Esophagus mucosa (tissue), 1 donor: ENCODE data around the gene FADD. TPM values are rescaled to one million over a fixed set of nuclear protein-coding genes. Genes with fewer than 3 reads are reported as not detected.
A peak's percentile ranks its signal among the peaks of the same experiment; 100 is the strongest.

Source experiments
- ATAC-seq: fragments of 200-7000 bp; cut with Tn5 transposase; one replicate; pipeline ENCODE4 v1.9.1; 2020
- total RNA-seq: library from RNA; stranded (reverse); gene quantifications from one replicate; pipeline ENCODE4 v1.2.4, GENCODE V29; 2023
- donor health status: DM: yes; HTN: yes; CAD: no.

Gene FADD
- total RNA-seq = 19.6 TPM

DNA sequence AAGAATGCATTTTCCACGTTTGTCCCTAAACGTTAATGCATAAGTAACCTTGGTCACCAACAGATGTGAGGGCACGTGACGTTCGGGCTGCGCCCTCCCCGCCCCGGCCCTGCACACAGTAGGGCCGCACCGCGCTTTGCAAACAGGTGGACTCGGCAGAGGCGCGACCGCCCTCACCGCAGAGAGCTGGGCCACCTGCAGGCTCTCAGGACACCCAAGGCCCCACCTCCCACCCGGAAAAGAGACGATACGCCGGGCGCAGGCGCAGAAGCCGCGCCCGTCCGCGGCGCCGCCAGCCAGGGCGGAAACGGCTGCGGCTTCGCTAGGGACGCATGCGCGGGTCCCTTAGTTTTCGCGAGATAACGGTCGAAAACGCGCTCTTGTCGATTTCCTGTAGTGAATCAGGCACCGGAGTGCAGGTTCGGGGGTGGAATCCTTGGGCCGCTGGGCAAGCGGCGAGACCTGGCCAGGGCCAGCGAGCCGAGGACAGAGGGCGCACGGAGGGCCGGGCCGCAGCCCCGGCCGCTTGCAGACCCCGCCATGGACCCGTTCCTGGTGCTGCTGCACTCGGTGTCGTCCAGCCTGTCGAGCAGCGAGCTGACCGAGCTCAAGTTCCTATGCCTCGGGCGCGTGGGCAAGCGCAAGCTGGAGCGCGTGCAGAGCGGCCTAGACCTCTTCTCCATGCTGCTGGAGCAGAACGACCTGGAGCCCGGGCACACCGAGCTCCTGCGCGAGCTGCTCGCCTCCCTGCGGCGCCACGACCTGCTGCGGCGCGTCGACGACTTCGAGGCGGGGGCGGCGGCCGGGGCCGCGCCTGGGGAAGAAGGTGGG lies at the start of gene FADD:
Gene FADD, plus strand, starts transcription at position 377 of the 831 bp plus-strand sequence. Its CDS starts 164 bp downstream, at position 541.
- peak; percentile 76 for ATAC-seq

DNA sequence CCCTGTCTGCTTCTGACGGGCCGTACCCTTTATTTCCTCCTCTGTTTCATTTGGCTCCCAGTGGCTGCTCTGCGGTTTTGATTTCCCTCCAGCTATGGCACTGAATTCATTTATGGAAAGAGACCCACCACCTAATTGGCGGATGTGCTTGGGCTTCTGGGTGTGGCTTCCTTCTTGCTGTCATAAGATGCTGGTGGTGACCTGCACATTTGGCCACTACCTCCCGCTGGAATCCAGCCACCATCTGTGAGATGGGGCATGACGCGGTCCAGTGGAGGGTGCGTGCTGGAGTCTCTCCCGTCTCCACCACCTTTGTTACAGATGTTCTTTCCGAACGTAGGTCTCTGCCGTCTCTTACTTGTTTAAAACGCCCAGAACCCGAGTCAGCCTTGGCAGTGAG lies 47.7 kb upstream of the FADD start:
- no peak for ATAC-seq

DNA sequence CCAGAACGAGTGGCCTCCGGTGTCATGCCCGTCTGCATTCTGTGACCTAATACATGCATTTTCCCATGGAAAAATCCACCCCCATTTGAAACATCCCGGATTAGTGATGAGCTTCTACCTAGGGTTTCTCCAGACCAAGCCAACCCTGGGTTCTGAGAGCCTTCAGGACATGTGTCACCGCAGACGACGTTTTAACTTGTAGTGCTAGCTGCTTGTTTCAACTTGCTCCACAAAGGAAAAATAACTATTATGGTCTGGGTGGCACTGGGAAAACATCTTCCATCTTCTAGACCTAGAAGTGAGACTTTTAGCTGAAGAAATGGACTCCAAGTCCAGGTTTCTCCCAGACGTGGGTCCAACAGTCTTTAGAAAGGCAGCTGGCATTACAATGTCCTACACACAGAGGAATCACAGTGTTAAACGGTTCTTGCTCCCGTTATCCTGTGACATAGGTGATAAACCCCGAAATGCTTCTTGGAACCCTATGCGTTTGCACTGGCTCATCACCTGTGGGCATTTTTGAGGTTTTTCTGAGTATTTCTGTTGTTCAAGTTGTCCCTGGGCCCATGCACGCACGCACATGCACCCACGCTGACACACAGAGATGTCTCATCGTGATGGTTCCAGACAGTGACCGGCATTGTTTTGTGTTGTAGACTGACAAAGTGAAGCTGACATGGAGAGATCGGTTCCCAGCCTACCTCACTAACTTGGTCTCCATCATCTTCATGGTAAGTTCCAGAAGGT lies 46.6 kb upstream of the FADD start:
- peak; percentile 20 for ATAC-seq

DNA sequence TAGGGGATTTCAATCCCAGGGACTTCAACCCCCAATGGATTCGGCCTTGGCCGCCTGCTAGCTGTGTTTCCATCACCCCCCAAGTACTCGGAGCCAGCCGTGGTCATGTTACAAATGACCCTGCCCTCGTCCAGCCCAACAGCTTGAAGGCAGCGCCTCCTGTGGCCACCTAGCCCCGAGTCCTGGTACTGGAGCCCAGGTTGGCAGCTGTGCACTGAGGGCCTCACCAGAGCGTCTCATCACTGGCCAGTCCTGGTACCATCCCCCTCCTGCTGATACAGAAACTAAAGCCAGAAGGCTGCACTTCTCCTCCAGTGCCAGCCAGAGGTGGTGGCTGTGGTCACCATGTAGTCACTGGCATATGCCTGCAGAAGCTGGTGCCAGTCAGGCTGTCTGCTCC lies 44.9 kb upstream of the FADD start:
- ATAC-seq = no peak

DNA sequence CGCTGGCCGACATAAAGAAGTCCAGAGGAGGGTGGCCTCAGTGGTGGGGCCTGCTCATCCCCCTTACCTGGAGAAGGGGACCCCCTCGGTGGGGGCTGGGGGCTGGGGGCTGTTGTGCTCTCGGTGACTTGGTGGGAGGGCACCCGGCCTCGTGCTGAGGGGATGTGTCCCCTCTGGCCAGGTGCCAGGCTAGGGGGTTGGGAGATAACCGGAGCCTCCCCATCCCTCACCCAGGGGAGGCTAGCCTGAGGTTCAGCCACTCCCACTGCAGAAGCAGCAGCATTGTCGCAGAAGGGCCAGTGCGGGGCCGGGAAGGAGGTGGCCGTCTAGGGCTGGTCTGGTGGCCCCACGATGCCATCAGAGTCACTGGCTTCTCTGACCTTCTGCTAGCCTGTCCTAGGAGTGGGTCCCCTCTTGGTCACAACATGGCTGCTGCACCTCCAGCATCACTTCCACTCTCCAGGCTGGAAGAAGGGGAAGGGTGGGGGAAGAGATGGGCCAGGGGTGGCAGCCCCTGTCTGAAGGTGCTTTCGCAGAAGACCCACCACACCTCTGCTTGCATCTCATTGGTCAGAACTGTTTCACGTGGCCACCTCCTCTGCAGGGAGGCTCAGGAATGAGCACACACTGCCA lies 44.2 kb upstream of the FADD start:
- no peak for ATAC-seq

DNA sequence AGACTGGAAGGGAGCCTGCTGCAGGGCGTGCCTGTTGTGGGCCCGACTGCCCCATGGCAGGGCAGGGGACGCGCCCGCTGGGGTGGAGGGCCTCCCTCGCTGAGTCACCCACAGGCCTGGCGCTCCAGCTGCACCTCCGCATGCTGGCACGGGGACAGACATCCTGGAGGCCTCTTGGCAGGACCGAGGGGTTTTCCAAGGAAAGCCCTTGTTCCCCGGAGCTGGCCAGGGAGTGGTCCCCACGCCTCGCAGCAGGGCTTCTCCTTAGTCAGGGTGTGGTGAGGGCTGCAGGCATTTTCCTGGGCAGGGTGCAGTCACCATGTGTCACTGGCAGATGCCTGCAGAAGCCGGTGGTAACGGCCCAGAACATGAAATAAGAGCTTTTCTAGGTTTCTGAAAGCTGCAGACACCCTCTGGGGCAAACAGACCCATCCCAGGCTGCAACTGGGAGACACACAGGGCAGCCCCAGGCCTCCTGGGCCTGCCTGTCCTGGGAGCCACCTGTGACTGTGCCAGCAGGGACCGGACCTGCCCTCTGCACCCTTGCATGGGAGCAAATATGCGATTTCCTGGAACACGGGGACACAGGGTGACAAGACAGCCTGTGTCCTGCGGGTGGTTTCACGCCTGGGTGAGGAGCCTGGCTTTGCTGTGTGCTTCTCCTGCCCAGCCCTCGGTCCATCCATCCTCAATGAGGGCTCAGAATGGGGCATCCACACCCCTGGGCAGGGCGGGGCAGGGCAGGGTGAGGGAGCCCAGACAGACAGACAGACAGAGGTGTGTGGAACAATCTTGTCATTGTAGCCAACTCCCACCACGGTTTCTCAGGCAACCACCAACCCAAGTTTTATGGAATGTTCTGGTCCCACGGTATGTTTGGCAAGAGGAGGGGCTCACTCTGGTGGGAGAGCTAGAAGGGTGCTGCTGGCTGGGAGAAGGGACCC lies 43.2 kb upstream of the FADD start:
- ATAC-seq = peak; percentile 92

DNA sequence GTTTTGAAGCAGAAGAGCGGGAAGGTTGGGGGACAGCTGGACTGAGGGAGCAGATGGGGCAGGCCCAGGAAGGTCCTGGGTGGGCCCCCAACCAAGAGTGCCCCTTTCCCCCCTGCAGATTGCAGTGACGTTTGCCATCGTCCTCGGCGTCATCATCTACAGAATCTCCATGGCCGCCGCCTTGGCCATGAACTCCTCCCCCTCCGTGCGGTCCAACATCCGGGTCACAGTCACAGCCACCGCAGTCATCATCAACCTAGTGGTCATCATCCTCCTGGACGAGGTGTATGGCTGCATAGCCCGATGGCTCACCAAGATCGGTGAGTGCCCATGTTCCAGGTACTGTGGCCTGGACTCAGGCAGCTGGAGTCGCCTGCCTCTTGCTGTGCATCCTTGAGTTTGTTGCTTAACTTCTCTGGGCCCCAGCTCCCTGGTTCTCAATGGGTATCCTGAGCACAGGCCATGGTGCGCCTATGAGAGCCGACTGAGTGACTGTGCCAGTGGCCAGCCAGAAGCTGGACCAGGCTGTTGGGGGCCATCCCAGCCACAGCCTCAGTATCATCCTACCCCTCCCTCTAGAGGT lies 42.0 kb upstream of the FADD start:
- ATAC-seq = no peak

GRCh38 chr11:70164705-70165104 lies 38.4 kb upstream of the FADD start:
- no peak for ATAC-seq

DNA sequence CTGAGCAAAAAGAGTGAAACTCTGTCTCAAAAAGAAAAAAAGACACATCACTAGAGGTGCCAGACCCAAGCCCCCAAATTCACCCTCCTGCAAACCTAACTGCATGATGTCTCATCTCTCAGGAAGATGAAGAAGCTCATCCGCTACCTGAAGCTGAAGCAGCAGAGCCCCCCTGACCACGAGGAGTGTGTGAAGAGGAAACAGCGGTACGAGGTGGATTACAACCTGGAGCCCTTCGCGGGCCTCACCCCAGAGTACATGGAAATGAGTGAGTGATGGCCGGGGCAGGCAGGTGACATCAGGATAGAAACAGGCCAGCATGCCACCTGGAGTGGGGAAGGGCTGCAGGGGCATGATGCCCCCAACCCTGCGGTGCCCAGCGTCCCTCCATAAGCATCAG lies 36.0 kb upstream of the FADD start:
- ATAC-seq = no peak

DNA sequence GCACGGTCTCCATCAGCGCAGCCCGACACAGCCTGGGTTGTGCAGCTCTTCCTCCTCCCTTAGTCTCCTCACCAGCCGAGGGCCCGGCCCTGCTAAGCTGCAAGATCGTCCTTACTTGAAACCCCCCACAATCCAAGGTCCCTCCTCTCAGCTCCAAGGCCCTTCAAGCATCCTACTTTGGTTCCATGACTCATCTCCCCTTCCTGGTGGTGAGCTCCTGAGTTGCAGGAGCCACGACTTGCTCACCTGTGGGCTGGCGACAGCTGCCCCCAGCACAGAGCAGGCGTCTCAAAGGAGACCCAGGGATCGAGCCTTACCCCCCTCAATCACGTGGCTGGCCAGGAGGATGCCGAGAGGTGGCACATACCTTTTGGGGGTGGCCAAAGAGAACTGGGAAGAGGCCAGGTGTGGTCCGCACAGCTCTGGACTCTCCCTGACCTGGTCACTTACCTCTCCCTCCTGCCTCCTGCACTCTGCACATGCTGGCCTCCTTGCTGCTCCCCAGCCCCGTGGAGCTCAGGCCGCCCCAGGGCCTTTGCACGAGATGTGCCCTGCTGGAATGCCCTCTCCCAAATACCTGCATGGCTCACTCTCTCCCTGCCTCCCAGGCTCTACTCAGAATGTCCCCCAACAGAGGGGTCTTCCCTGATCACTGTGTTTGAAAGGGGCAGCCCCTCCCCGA lies 35.2 kb upstream of the FADD start:
- ATAC-seq = no peak

DNA sequence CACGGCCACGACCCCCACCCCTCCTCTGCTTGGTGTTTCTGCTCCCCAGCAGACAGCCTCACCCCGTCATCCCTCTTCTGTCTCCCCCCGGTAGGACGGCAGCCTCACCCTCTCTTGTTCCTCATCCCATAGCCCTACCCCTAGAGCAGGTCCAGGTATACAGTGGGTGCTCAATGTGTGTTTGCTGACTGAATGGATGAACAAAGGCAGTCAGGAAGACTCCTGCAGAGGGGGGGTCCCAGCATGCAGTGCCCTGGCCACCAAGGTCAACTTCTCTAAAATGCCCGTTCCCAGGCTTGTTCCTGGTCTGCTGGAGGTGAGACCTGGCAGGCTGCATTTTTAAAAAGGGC lies 34.7 kb upstream of the FADD start:
- no peak for ATAC-seq

- ATAC-seq = no peak
Observed at GRCh38 chr11:70169127-70169526, 34.0 kb upstream of the FADD start.

GRCh38 chr11:70169632-70170031 lies 33.5 kb upstream of the FADD start:
- no peak for ATAC-seq

GRCh38 chr11:70170596-70171210 lies 32.4 kb upstream of the FADD start:
- no peak for ATAC-seq

DNA sequence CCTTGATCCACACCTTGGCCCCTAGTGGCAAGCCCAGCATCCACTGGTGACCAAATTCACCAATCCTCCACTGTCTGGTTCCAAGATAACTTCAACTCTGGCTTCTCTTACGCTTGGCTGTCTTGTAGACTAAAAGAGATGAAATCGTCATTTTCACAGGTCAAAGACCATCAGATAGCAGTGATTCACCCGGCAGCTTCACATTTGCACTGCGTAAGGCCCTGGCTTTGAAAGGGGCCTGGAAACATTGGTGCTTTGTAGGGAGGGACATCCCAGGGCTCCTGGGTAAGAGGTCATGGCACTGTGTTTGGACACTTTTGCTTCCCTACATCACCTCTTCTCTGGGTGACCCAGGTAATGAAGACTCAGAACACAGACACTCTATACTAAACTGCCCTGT lies 30.1 kb upstream of the FADD start:
- no peak for ATAC-seq

- ATAC-seq = no peak
Observed at GRCh38 chr11:70174547-70175235, 28.4 kb upstream of the FADD start.

DNA sequence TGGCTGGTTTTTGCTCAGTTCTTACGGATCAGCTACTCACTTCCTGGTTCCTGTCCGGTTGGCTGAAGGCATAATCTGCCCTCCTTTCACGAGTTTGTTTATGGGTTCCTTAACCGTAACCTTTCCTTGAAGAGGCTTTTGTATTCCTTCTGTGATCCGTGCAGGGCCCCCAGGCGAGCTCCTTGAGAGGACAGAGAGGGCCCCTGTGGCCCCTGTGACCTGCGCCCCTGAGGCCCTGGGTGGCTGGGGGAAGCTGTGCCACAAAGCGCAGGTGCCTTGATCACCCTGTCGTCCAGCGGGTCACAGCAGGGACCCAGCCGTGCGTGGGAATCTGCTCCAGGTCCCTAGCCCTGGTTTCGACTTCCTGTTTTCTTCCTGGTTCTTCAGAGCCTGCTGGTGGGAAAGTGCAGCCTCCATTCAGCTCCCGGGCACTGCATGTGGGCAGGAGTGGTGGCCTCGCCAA lies 27.8 kb upstream of the FADD start:
- ATAC-seq = no peak

- peak; percentile 53 for ATAC-seq
Observed at GRCh38 chr11:70176940-70177689, 26.0 kb upstream of the FADD start.

DNA sequence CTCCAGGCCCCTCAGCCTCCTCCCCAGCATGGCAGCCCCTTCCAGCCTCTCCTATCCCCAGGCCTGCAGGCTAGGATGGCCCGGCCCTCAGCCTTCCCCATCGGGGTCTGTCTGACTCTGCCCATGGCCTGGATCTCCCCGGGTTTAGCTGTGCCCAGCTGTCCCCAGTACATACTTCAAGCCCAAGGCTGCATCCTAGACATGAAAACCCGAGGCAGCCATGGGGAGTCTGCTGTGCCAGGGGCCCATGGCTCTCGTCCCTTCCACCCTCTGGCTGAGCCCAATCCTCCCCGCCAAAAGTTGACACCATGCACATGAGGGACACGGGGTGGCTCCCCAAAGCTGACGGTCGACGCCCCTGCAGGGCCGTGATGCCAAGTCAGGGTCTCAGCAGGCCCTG lies 22.2 kb upstream of the FADD start:
- ATAC-seq = no peak

- ATAC-seq = no peak
Observed at GRCh38 chr11:70182266-70182665, 20.8 kb upstream of the FADD start.
